DOHH2 (cell line): ENCODE measurements around the gene CACNA2D1.

ENCODE experiments used
- H3F3A ChIP-seq: fragments of 200-600 bp; sonication (generic), shearing (Covaris generic); 2 replicates; pipeline ENCODE4 v1.6.0; 2016; ENCODE audit warnings: antibody characterized with exemption, mild to moderate bottlenecking; ENCODE audit not compliant: control insufficient read depth, insufficient read depth
- H3K27ac ChIP-seq: fragments of 200-600 bp; sonication (generic); 2 replicates; pipeline ENCODE4 v1.5.1; 2014; ENCODE audit warnings: low read depth, mild to moderate bottlenecking, low read length, moderate library complexity
- H3K27me3 ChIP-seq: fragments of 200-600 bp; sonication (generic); 2 replicates; pipeline ENCODE4 v1.6.1; 2014; ENCODE audit warnings: mild to moderate bottlenecking, low read length, mixed read lengths; ENCODE audit not compliant: control insufficient read depth
- H3K36me3 ChIP-seq: fragments of 200-600 bp; sonication (generic); 2 replicates; pipeline ENCODE4 v1.6.1; 2014; ENCODE audit warnings: mild to moderate bottlenecking, low read length, moderate library complexity, mixed read lengths; ENCODE audit not compliant: control insufficient read depth
- H3K4me1 ChIP-seq: fragments of 200-600 bp; sonication (generic); 2 replicates; pipeline ENCODE4 v1.6.1; 2014; ENCODE audit warnings: mild to moderate bottlenecking, low read length, mixed read lengths; ENCODE audit not compliant: control insufficient read depth
- H3K4me2 ChIP-seq: fragments of 200-600 bp; sonication (generic); 2 replicates; pipeline ENCODE4 v1.6.0; 2014; ENCODE audit warnings: mild to moderate bottlenecking, low read length, moderate library complexity
- H3K4me3 ChIP-seq: fragments of 200-600 bp; sonication (generic); 2 replicates; pipeline ENCODE4 v1.5.1; 2014; ENCODE audit warnings: mild to moderate bottlenecking, low read length, mixed read lengths
- H3K79me2 ChIP-seq: fragments of 200-600 bp; sonication (generic); 2 replicates; pipeline ENCODE4 v1.6.1; 2014; ENCODE audit warnings: mild to moderate bottlenecking, low read length, mixed read lengths; ENCODE audit not compliant: control insufficient read depth
- H3K9me2 ChIP-seq: fragments of 200-600 bp; sonication (generic); replicated peaks from 2 replicates; pipeline ENCODE4 v1.6.1; 2014; ENCODE audit warnings: mild to moderate bottlenecking, low read length, mixed read lengths; ENCODE audit not compliant: control insufficient read depth
- H3K9me3 ChIP-seq: fragments of 200-600 bp; sonication (generic); 2 replicates; pipeline ENCODE4 v1.6.1; 2014; ENCODE audit warnings: antibody characterized with exemption, low read length, mixed read lengths; ENCODE audit not compliant: control insufficient read depth, insufficient read depth
- H4K20me1 ChIP-seq: fragments of 200-600 bp; sonication (generic); 2 replicates; pipeline ENCODE4 v1.6.0; 2014; ENCODE audit warnings: low read depth, mild to moderate bottlenecking, antibody characterized with exemption, low read length, moderate library complexity; ENCODE audit not compliant: control insufficient read depth, insufficient read depth
- EZH2phosphoT487 ChIP-seq: fragments of 200-600 bp; sonication (generic); IDR thresholded peaks from 2 replicates; pipeline ENCODE4 v1.6.1; 2017; ENCODE audit warnings: borderline replicate concordance, mild to moderate bottlenecking, antibody characterized with exemption, low read length, moderate library complexity, mixed read lengths
- TF ChIP-seq, protein P1 (sequence below): fragments of 200-600 bp; sonication (generic); IDR thresholded peaks from one replicate; pipeline ENCODE4 v1.5.1; 2014; ENCODE audit warnings: antibody characterized with exemption, mild to moderate bottlenecking, low read depth, low read length; ENCODE audit not compliant: poor library complexity, severe bottlenecking

Gene CACNA2D1

DNA sequence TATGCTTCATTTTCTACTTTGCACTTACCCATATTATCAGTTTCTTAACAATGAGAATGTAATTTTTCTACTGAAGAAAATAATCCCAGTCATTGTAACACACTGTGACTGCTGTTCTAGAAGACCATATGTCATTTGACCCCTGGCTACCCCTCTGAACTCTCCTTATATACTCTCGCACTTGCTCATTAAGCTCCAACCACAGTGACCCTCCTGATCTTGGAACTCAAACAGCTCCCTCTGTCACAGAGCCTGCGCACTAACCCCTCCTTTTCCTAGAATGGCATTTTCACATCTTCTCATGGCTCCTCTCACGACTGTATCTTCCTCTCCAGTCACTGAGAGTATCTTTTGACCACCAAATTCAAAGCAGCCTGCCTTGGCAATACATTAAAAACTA, 169.7 kb downstream of the CACNA2D1 start:
- Histone ChIP-seq H3K27ac (no peak overlapping the region), H3K4me3 (no peak overlapping the region), H3K36me3 (no peaks in the 10 kb centered on the region), H3F3A (no peaks in the 10 kb centered on the region), H3K4me1 (no peaks in the 10 kb centered on the region), H3K9me3 (no peaks in the 10 kb centered on the region), H3K27me3 (no peaks in the 10 kb centered on the region), H3K4me2 (no peak overlapping the region), H3K79me2 (no peaks in the 10 kb centered on the region), H3K9me2 (no peaks in the 10 kb centered on the region), H4K20me1 (no peaks in the 10 kb centered on the region)
- no peak for TF ChIP-seq EZH2phosphoT487
- TF ChIP-seq, protein P1, sequence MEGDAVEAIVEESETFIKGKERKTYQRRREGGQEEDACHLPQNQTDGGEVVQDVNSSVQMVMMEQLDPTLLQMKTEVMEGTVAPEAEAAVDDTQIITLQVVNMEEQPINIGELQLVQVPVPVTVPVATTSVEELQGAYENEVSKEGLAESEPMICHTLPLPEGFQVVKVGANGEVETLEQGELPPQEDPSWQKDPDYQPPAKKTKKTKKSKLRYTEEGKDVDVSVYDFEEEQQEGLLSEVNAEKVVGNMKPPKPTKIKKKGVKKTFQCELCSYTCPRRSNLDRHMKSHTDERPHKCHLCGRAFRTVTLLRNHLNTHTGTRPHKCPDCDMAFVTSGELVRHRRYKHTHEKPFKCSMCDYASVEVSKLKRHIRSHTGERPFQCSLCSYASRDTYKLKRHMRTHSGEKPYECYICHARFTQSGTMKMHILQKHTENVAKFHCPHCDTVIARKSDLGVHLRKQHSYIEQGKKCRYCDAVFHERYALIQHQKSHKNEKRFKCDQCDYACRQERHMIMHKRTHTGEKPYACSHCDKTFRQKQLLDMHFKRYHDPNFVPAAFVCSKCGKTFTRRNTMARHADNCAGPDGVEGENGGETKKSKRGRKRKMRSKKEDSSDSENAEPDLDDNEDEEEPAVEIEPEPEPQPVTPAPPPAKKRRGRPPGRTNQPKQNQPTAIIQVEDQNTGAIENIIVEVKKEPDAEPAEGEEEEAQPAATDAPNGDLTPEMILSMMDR = no peak

DNA sequence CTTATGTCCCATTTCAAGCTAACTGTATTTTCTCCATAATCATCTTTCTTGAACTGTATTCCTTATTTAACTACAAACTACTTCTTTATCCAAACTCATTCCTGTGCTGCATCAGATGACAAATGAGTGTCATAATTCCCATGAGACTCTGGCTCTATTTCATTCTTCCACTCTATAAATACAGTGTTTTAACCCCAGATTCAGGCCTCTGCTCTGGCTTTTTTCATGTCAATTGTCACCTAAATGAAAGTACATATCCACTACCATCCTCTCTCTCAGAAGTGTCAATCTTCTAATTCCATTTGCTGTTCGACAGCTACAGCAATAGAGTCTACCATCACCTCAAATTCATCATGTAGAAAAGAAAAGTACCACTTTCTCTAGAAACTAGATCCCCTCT, 172.7 kb downstream of the CACNA2D1 start:
- TF ChIP-seq, protein P1 = no peak
- no peak for TF ChIP-seq EZH2phosphoT487
- no peaks in the 10 kb centered on the region for H3K36me3 ChIP-seq

DNA sequence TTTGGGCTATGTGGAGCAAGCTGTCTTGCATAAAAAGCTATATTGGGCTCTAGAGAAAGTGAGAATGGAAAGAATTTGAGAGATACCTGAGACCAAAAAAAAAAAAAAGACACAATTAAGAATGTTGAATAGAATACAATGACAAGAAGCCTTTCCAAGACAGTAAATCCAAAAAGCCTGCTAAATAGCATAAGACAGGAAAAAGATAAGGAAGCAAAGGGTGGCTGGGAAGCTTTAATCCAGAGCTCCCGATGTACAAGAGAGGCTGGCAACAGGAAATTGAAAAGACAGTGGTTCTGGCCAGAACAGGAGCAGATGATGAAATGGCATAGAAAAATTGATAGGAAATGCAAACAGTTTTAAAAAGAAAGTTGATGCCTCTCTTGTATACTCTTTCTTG, 174.9 kb downstream of the CACNA2D1 start:
- TF ChIP-seq EZH2phosphoT487 = no peak
- TF ChIP-seq, protein P1 = no peak
- Histone ChIP-seq H3K27ac (no peak overlapping the region), H3K4me3 (no peak overlapping the region), H3K36me3 (no peaks in the 10 kb centered on the region), H3K9me3 (no peaks in the 10 kb centered on the region), H3K9me2 (no peaks in the 10 kb centered on the region), H3F3A (no peaks in the 10 kb centered on the region), H3K27me3 (no peaks in the 10 kb centered on the region), H3K79me2 (no peaks in the 10 kb centered on the region), H4K20me1 (no peaks in the 10 kb centered on the region), H3K4me1 (no peaks in the 10 kb centered on the region), H3K4me2 (no peak overlapping the region)

More for the DNA sequence above, 172.7 kb downstream of the CACNA2D1 start:
- Histone ChIP-seq H3K27ac (no peak overlapping the region), H3K4me3 (no peak overlapping the region), H4K20me1 (no peaks in the 10 kb centered on the region), H3K27me3 (no peaks in the 10 kb centered on the region), H3K9me3 (no peaks in the 10 kb centered on the region), H3K9me2 (no peaks in the 10 kb centered on the region), H3K4me2 (no peak overlapping the region), H3K4me1 (no peaks in the 10 kb centered on the region), H3K79me2 (no peaks in the 10 kb centered on the region), H3F3A (no peaks in the 10 kb centered on the region)

DNA sequence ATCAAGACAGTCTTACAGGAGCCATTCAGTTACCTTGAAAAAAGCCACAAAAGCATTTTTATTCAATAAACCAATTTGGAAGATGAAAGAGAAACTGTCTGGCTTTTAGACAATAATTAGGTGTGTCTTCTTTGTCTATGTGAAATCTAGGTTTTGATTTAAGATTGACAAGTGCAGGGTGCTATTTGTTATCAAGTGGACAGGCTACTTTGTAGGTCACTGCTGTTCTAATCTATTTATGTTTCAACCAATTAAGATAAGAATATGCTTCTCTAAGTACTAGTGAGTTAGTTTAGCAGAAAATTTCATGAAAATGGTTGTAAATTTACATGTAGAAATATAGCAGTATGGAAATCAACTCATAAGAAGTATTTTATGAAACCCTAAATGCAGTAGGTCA, 177.5 kb downstream of the CACNA2D1 start:
- no peaks in the 10 kb centered on the region for H4K20me1 ChIP-seq
- no peaks in the 10 kb centered on the region for H3F3A ChIP-seq
- TF ChIP-seq, protein P1 = no peak
- TF ChIP-seq EZH2phosphoT487 = no peak

More for the DNA sequence above, 177.5 kb downstream of the CACNA2D1 start:
- no peak overlapping the region for H3K4me2 ChIP-seq
- no peaks in the 10 kb centered on the region for H3K9me2 ChIP-seq
- H3K36me3 ChIP-seq = no peaks in the 10 kb centered on the region
- no peak overlapping the region for H3K27ac ChIP-seq
- H3K27me3 ChIP-seq = no peaks in the 10 kb centered on the region
- H3K4me3 ChIP-seq = no peak overlapping the region
- H3K79me2 ChIP-seq = no peaks in the 10 kb centered on the region
- H3K4me1 ChIP-seq = no peaks in the 10 kb centered on the region
- H3K9me3 ChIP-seq = no peaks in the 10 kb centered on the region
